OCI-LY3 (cell line): Measurements from ENCODE around the gene DCTN3.

Experiments
- H2AFZ ChIP-seq: fragments of 200-600, 300-600 bp; shearing (Covaris generic); 2 replicates; pipeline ENCODE4 v1.6.0; 2014; ENCODE audit warnings: antibody characterized with exemption, low read depth, low read length
- H3K27ac ChIP-seq: fragments of 200-600, 300-600 bp; sonication (generic); 2 replicates; pipeline ENCODE4 v1.5.1; 2014; ENCODE audit warnings: mild to moderate bottlenecking, low read length, moderate library complexity, mixed read lengths
- H3K27me3 ChIP-seq: fragments of 200-600, 300-600 bp; sonication (generic); 2 replicates; pipeline ENCODE4 v1.6.1; 2014; ENCODE audit warnings: low read depth, low read length, mixed read lengths
- H3K36me3 ChIP-seq: fragments of 200-600, 300-600 bp; sonication (generic); replicated peaks from 2 replicates; pipeline ENCODE3; 2014; ENCODE audit warnings: low read depth, low read length, mixed read lengths
- H3K4me1 ChIP-seq: fragments of 300-600, 200-600 bp; sonication (generic); 2 replicates; pipeline ENCODE4 v1.6.1; 2014; ENCODE audit warnings: low read length, mixed read lengths
- H3K4me2 ChIP-seq: fragments of 200-600, 300-600 bp; sonication (generic); 2 replicates; pipeline ENCODE4 v1.6.1; 2014; ENCODE audit warnings: low read length, mixed read lengths
- H3K4me3 ChIP-seq: fragments of 300-600, 200-600 bp; sonication (generic); 2 replicates; pipeline ENCODE4 v1.5.1; 2014; ENCODE audit warnings: antibody characterized with exemption, mild to moderate bottlenecking, low read length, moderate library complexity
- H3K79me2 ChIP-seq: fragments of 300-600, 200-600 bp; shearing (Covaris generic); 2 replicates; pipeline ENCODE4 v1.6.1; 2014; ENCODE audit warnings: mild to moderate bottlenecking, low read length, mixed read lengths
- H3K9ac ChIP-seq: fragments of 300-600, 200-600 bp; shearing (Covaris generic); 2 replicates; pipeline ENCODE4 v1.6.0; 2014; ENCODE audit warnings: mild to moderate bottlenecking, low read length, moderate library complexity
- H3K9me3 ChIP-seq: fragments of 200-600, 300-600 bp; shearing (Covaris generic); 2 replicates; pipeline ENCODE4 v1.6.1; 2014; ENCODE audit warnings: low read length, mixed read lengths; ENCODE audit not compliant: insufficient read depth
- H4K20me1 ChIP-seq: fragments of 200-600, 300-600 bp; sonication (generic); 2 replicates; pipeline ENCODE4 v1.6.1; 2016; ENCODE audit warnings: low read length, mixed read lengths; ENCODE audit not compliant: insufficient read depth
- CTCF ChIP-seq: fragments of 200-600, 300-600 bp; sonication (generic); IDR thresholded peaks from 2 replicates; pipeline ENCODE4 v1.5.1; 2014; ENCODE audit warnings: antibody characterized with exemption, low read length, low read depth
- EZH2phosphoT487 ChIP-seq: fragments of 200-600 bp; shearing (Covaris generic); IDR thresholded peaks from 2 replicates; pipeline ENCODE4 v1.6.1; 2018; ENCODE audit warnings: antibody characterized with exemption, mixed run types, low read depth

DCTN3 gene

GRCh38 chr9:34581318-34581717, 39.0 kb downstream of the DCTN3 start:
- no peaks in the 10 kb centered on the region for H4K20me1 ChIP-seq
- no peaks in the 10 kb centered on the region for H3K36me3 ChIP-seq
- no peak overlapping the region for H3K27ac ChIP-seq

GRCh38 chr9:34580358-34580757, 39.9 kb downstream of the DCTN3 start:
- Histone ChIP-seq H3K27ac (no peak overlapping the region), H3K4me1 (peaks cover 23% of the 10 kb centered on the region), H2AFZ (no peak overlapping the region), H3K36me3 (no peaks in the 10 kb centered on the region), H3K4me2 (no peak overlapping the region), H3K9ac (no peak overlapping the region), H3K4me3 (no peak overlapping the region), H3K27me3 (no peaks in the 10 kb centered on the region), H3K9me3 (no peaks in the 10 kb centered on the region), H3K79me2 (no peaks in the 10 kb centered on the region), H4K20me1 (no peaks in the 10 kb centered on the region)
- TF ChIP-seq CTCF = no peak
- no peak for TF ChIP-seq EZH2phosphoT487

More at GRCh38 chr9:34581318-34581717, 39.0 kb downstream of the DCTN3 start:
- H2AFZ ChIP-seq = no peak overlapping the region
- peaks cover 3% of the 10 kb centered on the region; the same call in 1 of the 2 replicates for H3K27me3 ChIP-seq
- H3K4me2 ChIP-seq = no peak overlapping the region
- H3K9me3 ChIP-seq = no peaks in the 10 kb centered on the region
- H3K79me2 ChIP-seq = no peaks in the 10 kb centered on the region
- peaks cover 32% of the 10 kb centered on the region for H3K4me1 ChIP-seq
- no peak overlapping the region for H3K4me3 ChIP-seq
- no peak overlapping the region for H3K9ac ChIP-seq
- no peak for TF ChIP-seq EZH2phosphoT487
- TF ChIP-seq CTCF = no peak

- Histone ChIP-seq H3K79me2 (no peaks in the 10 kb centered on the region), H3K27ac (no peak overlapping the region), H3K9ac (no peak overlapping the region), H3K4me3 (no peak overlapping the region), H3K4me2 (no peak overlapping the region), H3K36me3 (no peaks in the 10 kb centered on the region), H3K9me3 (no peaks in the 10 kb centered on the region), H4K20me1 (no peaks in the 10 kb centered on the region), H3K27me3 (no peaks in the 10 kb centered on the region), H3K4me1 (peaks cover 17% of the 10 kb centered on the region), H2AFZ (no peak overlapping the region)
- TF ChIP-seq CTCF = no peak
- TF ChIP-seq EZH2phosphoT487 = no peak
These were observed 40.5 kb downstream of the DCTN3 start for GRCh38 chr9:34579808-34580163.

- TF ChIP-seq EZH2phosphoT487 (no peak), CTCF (no peak)
- no peak overlapping the region for H3K27ac ChIP-seq
These were observed 41.0 kb downstream of the DCTN3 start for GRCh38 chr9:34579104-34579807.

More at GRCh38 chr9:34579104-34579807, 41.0 kb downstream of the DCTN3 start:
- Histone ChIP-seq H3K4me1 (peaks cover 16% of the 10 kb centered on the region), H3K79me2 (no peaks in the 10 kb centered on the region), H3K9me3 (no peaks in the 10 kb centered on the region), H3K9ac (no peak overlapping the region), H3K36me3 (no peaks in the 10 kb centered on the region), H3K27me3 (no peaks in the 10 kb centered on the region), H3K4me2 (no peak overlapping the region), H3K4me3 (no peak overlapping the region), H4K20me1 (no peaks in the 10 kb centered on the region), H2AFZ (no peak overlapping the region)
